GM18505 (cell line): ENCODE measurements around the gene GLRA3.
"Not testable (repeated sequence)": the region's sequence is repeated elsewhere in the genome, so short reads cannot be mapped to it uniquely, and the experiment has no call there.

Source experiments
- ATAC-seq: cut with Tn5 transposase; IDR thresholded peaks from one replicate; pipeline ENCODE4 v1.9.1; 2021; ENCODE audit not compliant: unreplicated experiment
- POLR2A ChIP-seq: IDR thresholded peaks from 4 replicates; pipeline ENCODE4 v1.6.1; 2011; ENCODE audit warnings: borderline replicate concordance; ENCODE audit not compliant: insufficient read depth, insufficient read length; ENCODE audit errors: extremely low read depth

Gene GLRA3

DNA sequence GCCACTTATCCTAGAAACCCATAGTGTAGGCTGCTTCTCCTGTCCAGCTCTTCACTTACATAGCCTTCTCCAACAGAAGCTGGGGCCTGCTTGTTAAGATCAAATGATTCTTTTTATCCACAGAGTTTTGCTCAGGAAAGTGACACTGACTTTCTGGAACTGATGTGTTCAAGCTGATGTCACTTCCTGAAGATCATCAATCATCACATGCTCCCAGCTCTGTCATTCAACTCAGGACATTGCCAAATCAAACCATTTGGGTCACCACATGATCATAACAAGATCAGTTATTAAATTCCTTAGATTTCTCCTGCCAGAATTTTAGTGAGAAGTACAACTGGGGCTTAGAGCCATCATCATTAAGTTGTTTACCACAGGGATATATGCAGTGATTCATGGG lies 39.4 kb downstream of the GLRA3 start:
- TF ChIP-seq POLR2A: no peak
- ATAC-seq: no peak

DNA sequence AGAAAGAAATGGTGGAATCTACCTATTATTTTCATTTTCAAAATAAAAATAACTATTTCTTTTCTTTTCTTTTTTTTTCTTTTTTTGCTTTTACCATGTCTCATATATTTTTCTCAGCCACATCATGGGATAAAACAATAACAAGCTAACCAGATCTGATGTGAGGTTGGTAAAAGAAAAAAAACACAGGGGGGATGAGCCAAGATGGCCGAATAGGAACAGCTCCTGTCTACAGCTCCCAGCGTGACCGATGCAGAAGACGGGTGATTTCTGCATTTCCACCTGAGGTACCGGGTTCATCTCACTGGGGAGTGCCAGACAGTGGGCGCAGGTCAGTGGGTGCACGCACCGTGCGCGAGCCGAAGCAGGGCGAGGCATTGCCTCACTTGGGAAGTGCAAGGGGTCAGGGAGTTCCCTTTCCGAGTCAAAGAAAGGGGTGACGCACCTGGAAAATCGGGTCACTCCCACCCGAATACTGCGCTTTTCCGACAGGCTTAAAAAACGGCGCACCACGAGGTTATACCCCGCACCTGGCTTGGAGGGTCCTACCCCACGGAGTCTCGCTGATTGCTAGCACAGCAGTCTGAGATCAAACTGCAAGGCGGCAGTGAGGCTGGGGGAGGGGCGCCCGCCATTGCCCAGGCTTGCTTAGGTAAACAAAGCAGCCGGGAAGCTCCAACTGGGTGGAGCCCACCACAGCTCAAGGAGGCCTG lies 50.6 kb downstream of the GLRA3 start:
- not testable (repeated sequence) for ATAC-seq

DNA sequence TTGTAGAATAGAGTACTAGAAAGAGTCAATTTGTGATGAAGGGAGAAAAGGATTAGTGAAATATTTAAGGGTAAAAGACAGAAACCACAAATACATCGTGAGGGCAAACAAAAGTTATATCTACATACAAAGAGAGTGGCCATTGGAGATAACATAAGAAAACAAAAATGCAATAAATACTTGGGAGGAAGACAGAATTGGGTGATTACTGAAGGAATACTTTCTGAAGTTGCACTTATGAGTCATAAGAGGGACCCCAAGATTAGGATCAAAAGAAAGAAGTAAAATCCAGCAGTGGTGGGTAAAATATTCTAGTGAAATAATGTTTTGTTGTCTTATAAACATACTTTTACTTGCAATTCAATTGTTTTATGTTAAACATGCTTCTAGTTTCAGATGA lies 53.7 kb downstream of the GLRA3 start:
- no peak for TF ChIP-seq POLR2A
- no peak for ATAC-seq

DNA sequence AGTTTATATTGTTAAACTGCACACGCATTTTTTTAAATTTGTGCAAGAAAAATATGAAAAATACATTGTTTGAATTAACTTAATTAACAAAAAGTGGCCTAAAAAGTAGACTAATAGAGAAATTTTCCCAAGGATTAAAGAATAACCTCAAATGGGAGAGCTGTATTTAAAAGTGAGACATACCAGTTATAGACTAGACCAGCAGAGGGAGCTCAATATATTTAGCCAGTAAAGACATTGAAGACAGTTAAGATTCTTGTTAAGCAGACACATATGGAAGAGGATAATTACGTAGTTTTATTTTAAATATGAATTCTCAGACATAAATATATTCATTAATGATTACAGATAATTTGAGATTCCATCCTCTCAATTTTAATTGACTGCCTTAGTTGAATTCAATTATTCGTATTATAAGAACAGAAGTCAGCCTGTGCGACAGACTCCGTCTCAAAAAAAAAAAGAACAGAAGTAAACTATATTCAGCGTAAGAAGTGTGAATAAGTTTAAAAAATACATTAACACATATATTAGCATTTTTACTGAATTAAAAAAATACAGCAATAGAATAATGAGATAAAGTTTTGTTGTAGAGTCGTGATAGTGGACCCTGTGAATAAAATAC lies 64.8 kb downstream of the GLRA3 start:
- no peak for TF ChIP-seq POLR2A
- no peak for ATAC-seq

DNA sequence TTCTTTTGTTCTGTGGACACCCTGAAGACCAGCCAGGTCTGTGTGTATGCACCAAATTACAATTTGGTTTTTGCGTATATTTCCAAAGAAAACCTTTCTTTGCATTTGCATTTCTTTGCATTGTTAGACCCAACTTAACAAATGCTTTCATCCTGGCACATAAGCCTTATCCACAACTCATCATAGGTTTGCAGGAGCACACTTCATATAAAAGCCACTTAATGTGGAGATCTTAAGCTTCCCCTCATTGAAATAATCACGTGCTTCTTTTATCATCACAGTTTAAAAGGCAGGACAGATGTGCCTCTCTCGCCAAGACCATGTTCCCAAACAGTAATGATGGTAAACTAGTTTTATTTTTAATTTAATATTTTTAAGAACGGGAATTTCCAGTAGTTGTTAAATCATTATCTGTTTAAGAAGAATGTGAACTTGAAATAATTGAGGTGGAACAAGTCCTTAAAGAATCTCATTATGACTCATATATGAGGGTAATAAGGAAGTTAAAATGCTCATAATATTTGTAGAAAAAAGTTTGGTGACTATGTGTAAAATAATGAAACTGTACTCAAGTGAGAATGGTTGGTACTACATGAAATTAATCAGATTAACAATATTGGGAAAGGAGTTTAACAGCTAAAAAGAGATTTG lies 65.5 kb downstream of the GLRA3 start:
- no peak for TF ChIP-seq POLR2A
- ATAC-seq: peak; percentile 86

DNA sequence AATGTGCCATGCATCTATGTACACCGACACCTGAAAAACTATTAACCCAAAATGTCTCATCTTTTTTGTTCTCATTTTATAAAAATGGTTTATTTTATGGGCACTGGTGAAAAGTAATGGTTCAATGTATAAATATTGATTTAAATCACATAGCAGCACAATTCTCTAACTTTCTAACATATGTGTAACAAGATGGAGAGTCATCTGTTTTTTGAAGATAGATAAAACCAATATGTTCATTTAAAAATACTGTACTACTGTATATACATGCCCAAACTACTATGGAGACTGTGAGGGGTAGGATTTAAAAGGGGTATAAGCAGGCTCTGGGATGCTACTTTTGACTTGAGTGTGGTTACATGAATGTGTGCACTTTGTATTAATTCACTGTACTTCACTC lies 67.6 kb downstream of the GLRA3 start:
- TF ChIP-seq POLR2A: no peak

DNA sequence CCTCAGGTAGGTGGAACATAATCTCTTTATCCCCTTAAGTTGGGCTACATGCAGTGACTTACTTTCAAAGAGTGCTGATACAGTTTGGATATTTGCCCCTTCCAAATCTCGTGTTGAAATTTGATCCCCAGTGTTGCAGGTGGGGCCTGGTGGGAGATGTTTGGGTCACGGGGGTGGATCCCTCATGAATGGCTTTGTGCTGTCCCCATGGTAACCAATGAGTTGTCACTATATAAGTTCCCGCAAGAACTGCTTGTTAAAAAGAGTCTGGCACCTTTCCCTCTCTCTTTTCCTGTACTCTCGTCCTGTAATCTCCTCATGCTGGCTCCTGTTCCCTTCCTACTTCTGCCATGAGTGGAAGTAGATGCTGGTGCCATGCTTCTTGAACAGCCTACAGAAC lies 71.3 kb downstream of the GLRA3 start:
- no peak for ATAC-seq
- TF ChIP-seq POLR2A: no peak

More for the DNA sequence above, 67.6 kb downstream of the GLRA3 start:
- no peak for ATAC-seq

DNA sequence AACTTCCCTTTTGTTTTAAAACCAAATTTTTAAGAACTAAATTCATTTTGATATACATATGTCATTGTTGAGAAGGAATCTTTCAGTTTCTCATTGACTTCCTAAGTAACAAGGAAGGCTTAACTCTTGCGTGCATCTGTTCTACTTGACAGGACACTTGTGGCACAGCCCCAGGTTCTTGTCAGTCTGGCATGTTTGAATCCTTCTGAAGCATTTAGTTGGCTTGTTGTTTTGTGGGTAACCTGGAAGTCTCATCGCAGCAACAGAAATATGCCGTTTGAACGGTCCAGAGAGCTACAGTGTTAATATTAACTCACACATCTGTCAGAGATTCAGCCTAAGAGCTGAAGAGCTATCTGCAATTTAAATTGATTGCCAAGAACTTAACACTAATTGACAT lies 76.0 kb downstream of the GLRA3 start:
- no peak for ATAC-seq
- TF ChIP-seq POLR2A: no peak

DNA sequence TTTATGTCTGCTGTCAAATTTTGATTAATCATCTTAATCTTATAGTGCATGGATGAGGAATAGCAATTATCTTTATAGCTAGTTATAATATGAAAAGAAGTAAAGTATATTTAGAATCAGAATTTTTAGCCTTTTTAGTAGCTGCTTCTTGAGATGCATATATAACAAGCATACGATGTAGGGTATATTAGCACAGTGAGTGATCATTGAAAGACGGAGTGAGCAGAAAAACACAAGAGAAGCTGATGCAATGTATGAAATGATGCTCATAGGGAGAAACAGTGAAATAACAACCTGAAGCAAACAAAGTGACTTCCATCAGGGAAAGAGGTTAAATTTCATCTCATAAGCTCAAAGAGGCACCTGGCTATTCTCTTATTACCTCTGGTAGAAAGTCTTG lies 77.0 kb downstream of the GLRA3 start:
- TF ChIP-seq POLR2A: no peak
- no peak for ATAC-seq

DNA sequence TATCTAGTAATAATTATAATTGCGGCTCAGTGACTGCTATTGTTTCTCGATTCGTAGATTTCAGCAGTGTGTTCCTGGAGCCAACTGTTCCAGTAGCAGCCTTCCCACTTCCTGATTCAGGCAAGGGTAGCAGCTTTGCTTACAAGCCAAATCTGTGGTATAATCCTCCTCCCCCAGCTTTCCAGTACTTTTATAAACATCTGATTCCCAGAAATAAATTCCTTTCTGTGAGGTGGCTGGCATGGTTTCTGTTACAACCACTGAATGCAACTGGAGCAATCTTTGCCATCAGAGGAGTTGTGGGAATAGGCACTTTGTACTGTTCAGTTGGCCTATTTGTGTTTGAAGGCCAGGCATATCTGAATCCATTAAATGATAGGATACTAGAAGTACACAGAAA lies 80.0 kb downstream of the GLRA3 start:
- no peak for ATAC-seq
- no peak for TF ChIP-seq POLR2A

DNA sequence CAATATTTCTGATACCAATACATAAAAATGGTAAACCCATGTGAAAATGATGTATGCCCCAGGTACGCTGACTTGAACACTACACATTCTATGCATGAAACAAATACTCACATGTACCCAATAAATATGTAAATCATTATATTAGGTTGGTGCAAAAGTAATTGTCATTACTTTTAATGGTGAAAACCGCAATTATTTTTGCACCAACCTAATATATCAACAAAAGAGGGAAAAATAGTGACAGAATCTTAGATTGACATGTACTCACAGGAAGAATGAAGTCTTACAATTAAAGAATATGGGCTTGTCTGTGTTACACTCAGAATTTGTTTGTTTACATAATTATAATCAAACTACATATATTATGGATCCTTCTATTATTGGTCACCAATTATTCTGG lies 82.3 kb downstream of the GLRA3 start:
- ATAC-seq: no peak

DNA sequence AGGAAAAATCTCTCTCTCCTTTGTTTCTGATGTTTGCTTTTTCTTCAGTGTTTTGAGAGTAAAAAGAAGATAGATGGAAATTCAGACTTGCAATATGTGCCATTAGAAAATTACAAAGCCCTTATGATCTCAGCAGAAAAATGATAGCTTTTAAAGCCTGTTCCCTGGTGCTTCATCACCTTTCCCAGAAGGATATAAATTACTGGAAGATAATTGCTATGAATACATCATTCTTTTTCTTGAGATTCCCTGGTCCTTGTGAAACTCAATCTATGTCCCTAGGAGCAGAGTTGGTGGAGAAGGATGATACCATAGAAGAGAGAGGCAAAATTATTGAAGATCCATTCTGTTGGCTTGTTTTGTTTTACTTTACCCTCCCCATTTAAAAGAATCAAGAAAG lies 86.5 kb downstream of the GLRA3 start:
- TF ChIP-seq POLR2A: no peak
- no peak for ATAC-seq

More for the DNA sequence above, 82.3 kb downstream of the GLRA3 start:
- TF ChIP-seq POLR2A: no peak

DNA sequence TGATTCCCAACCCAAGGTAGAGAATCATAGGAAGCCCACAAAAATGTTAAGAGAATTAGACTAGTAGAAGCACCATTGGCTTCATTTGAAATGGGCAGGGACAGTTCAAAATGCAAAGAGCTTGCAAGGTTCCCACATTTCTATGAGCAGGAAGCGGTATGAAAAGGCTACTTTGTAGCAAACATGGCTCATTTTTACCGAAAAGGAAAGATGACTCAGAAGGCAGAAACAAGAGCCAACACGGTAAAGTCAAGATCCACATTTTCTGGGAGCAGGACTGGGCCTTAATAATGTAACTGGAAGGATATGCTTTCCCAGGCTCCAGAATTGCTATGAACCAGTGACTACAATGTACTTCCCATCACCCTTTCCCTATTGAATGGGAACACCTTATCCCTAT lies 89.5 kb downstream of the GLRA3 start:
- no peak for TF ChIP-seq POLR2A
- ATAC-seq: no peak

DNA sequence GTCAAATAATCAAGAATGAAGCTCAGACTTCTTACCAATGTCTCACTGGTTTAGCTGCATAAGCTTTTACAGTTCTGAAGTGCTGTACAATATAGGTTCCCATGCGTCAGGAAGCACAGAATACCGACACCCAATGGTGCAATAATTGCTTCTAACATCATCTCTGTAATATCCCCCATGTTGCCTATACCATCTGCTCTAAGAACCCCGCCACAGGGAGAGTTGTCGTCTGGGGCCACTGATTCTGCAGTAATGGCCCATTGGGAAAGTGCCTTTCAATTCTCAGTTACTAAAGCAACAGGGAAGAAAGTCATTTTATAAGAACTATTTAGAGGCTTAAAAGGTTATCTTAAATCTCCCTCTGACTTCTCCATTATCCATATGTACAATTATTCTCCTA lies 94.9 kb downstream of the GLRA3 start:
- ATAC-seq: no peak
- no peak for TF ChIP-seq POLR2A
